Right hindlimb (tissue), 1 donor: ENCODE measurements around the gene SLC25A48.

Experiments
- DNase-seq: peaks from one replicate; pipeline ENCODE4 v3.0.0-alpha.2; 2018

Gene SLC25A48

DNA sequence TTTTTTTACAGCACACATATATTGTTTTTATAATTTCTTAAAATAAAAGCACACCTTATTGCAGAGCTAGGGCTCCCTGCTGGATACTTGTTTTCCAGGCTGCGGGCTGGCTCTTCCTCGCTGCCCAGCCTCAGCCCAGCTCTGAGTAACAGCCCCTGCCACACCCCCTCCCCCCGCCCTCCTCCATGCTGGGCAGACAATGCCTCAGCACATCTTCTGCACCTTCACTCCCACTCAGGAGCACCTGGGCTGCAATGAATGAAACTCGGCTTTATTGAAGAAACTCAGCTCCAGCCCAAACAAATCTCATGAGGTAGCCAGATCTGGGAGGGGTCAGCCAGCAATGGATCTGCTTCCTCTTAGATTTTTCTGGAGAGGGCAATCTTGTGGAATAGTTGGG is 51.7 kb downstream of the SLC25A48 start:
- no peak for DNase-seq

DNA sequence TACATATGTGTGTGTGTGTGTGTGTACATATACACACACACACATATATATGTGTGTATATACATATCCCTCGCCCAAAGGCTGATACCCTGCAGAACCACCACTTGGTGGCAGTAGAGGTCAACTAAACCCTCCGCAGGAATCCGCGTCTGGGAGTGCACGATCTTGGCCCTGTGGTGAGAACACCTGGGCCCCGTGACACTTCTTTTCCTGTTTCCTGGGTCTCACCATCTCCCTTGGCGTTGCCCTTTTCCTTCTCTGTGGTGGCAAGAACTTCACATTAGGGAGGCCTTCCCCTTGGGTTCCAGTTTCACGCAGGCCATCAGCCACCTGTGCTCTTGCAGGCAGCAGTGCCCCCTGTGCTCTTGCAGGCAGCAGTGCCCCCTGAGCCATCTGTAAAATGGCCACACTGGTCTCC is 53.0 kb downstream of the SLC25A48 start:
- peak; percentile 65 for DNase-seq

DNA sequence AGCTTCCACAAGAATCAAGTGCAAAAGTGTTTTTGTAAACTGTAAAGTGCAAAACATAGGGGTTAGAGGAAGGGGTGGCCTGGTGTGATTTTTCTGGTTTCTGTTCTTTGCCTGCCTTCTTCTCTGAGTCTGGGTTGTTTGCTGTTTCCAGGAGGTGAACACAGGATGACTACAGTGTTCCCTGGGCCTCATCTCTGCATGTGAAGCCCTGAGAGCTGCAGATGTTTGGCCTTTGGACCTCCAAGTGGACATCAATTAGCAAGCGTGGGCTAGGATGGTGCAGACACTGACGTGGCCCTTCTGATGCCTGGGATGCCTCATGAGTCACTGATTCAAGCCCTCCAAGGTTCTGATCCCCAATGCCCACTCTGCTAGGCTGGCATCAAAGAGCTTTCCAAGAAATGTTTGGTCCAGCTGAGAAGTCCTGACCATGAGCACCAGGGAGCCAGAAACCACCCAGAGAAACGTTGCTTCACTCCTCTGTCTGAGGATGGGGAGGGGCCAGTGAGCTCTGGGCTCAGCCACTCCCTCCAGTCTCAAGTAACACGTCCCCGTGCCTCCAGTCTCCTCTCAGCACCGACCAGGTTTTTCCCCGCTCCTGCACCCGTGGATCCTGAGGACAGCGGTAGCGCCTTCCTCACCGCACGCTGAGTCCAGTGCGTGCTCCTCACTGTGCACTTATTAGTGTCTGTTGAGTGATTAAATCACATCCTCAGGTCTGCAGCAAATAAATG is 53.6 kb downstream of the SLC25A48 start:
- DNase-seq, result no peak

DNA sequence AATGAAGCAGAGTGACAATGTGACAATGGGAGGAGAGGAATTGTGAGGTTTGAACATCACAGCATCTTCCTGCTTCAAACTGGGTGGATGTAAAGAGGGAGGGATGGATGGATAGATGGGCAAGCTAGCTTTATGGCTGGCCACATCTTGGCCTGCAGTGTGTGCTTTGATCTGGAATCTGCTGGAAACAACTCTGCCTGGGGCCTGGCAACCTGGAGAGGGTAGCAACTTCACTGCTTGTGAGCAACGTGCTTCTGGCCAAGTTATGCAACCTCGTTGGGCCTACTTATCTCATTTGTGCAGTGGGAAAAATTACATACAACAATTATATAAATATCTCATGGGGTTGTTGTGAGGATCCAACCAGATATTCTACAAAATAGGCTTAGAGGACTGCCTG is 55.8 kb downstream of the SLC25A48 start:
- DNase-seq, result no peak

DNA sequence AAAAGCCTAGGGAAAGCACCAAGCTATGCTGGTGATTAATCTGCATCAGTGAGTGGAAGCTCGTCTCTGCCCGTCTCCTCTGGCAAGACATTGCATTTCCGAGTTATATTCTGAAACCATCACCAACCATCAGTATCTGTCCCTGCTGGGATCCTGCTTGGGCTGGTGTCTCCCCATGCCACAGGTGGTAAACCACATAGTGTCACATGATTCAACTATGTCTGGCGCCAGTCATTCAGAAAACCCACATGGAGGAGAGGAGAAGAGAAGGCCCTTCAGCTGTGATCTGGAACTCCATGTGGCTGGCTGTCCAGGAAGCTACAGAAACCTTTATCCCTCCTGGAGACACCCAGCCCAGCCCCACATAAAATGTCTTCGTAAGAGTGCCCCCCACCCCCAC is 56.4 kb downstream of the SLC25A48 start:
- no peak for DNase-seq

DNA sequence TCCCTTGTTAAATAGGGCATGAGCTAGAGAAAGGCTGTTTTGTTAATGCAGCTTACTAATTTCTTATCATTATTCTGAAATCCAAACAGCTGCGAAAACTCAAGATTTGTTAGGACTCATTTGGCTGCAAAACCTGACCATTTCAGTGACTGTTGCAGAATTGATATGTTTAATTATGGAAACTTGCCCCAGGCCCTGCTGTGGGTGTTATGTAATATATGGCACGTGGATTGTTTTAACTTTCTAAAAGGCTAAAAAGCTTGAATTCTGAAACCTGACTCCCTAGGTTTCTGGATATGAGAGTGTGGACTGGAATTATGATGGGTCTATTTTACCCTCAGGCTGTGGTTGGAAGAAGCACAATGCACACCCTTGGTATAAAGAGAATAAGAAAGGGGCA is 56.8 kb downstream of the SLC25A48 start:
- DNase-seq, result no peak

DNA sequence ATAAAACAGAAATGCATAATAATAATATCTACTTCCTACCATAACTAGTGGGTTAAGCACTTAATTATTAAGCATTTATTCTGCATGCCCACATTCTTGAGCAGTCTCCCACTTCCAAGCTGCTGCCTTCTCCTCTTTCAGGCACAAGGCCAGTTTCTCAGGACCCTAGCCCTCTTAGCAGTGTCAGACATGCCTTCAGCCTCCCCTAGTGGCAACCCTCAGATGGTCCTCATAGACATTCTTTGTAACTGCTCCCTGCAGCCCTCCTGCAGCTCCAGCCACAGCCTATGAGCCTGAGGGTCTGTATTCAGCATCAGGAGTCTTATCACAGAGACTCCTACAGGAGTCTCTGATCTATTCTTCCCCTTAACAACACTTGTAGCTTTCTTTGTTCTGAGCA is 57.3 kb downstream of the SLC25A48 start:
- no peak for DNase-seq

DNA sequence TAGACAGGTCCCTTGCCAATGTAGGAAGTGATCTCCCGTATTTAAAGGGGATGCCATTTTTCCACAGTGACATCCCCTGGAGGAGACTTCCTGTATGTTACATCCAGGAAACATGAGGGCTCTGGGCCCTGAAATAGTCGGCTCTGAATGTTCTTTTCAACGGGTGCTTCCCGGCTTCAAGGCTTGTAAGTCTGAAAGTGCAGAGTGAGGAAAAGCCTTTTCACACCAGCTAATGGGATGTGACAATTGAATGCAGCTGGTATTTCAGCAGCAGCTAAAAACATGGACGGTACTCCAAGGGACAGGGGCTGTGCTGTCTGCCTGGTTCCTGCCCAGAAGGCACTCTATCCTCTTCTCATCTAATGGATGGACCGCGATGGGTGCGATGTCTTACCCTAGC is 59.8 kb downstream of the SLC25A48 start:
- DNase-seq, result no peak

DNA sequence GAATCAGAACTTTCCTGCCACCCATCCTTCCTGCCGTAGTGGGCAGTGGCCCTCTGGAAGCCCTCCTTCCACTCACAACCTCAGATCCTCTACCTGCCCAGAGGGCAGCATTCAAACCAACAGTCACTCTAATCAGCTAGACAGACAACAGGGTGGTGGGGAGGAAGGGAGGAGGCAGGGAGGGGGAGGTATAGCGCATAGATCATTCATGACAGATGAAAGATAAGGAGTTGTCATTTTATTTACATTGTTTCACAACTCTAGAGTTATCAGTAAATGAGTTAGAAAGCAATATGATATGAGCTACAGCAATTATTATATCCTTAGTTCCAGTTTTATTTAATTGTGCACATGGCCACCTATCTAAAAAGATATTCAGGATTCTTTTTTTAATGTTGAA is 60.3 kb downstream of the SLC25A48 start:
- DNase-seq, result no peak

DNA sequence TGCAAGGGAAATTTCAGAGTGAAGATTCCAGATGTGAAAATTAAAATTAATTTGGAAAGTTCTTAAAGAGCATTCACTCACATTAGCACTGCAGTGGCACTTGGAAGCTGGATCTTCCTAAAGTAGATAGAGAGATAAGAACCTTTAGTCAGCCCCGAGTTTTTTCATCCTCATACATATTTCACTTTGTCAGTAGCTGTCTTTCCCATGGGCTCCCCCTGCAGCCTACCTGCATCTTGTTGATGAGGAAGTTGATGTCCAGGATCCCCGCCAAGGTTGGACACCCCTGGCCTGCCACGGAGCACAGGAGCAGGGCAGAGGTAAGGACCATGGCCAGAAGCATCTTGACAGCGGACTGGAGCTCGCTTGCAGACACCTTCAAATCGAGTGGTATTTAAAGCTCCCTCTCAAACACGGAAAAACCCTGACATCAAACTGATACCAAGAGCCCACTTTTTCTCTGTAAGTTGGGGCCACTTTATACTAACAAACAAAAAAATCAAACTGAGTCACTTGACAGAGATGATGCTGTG is 61.1 kb downstream of the SLC25A48 start, which contains the start of gene IL9:
TSS of gene IL9 (minus strand) at position 368 of the 533 bp plus-strand sequence. CDS start at position 343, 25 bp downstream.
- DNase-seq, result no peak

DNA sequence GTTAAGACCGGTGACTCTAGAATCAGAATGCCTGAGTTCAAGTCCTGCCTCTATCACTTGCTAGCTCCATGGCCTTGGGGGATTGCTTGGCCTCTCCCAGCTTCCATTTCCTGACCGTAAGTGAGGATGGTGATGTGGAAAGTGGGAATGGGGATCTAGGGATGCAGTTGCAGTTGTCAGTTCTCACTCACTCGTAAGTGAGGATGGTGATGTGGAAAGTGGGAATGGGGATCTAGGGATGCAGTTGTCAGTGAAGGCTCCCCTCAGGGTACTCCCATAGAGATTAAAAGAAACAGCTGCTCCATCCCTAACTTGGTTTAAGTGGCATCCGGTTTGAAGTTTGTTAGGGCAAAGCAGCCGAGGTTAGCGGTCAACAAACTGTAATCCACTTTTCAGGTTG is 64.2 kb downstream of the SLC25A48 start:
- no peak for DNase-seq

DNA sequence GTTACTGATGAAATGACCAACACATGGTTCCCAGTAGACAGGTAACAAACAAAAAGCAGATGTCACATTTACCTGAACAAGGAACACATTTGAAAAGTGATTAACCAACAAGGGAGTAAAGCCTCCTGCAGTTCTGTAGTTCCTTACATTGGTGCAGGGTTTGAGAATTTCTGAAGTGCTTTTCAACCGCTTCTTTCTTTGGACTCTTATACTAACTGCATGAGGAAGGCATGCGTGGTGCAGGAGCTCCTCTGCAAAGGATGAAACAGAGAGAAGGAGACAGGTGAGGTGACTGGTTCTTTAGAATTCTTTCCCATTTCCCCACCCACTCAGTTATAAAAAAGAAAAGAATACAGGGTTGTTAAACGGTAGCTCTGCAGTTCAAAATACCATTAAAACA is 65.8 kb downstream of the SLC25A48 start:
- DNase-seq, result no peak

DNA sequence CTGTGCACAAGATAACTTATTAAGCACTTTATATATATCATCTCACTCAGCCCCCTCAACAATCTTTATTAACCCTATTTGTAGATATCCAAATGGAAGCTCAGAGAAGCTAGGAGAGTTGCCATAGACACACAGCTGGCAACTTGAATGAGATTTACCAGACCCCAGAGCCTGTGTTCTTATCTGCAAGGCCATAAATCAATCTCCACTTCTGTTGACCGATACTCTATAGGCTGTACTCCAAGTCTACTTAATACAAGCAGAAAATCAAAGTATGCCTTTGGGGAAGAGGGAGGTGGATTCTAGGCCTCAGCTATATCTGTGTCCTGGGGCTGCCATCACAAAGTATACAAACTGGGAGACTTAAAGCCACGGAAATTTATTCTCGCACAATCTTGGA is 67.2 kb downstream of the SLC25A48 start:
- no peak for DNase-seq

DNA sequence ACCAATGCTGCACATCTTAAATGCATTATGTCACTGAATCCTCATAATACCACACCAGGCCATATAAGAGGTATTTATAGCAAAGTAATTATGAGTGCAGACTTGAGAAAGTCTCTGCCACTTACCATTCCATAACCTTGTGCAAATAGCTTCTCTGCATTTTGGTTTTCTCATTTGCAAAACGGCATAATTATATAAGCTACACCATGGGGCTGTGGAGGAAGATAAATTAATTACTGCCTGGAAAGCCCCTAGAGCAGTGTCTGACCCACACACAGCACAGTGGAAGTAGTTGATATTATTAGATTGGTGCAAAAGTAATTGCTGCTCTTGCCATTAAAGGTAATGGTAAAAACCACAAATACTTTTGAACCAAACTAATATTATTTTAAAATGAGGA is 70.7 kb downstream of the SLC25A48 start:
- no peak for DNase-seq

DNA sequence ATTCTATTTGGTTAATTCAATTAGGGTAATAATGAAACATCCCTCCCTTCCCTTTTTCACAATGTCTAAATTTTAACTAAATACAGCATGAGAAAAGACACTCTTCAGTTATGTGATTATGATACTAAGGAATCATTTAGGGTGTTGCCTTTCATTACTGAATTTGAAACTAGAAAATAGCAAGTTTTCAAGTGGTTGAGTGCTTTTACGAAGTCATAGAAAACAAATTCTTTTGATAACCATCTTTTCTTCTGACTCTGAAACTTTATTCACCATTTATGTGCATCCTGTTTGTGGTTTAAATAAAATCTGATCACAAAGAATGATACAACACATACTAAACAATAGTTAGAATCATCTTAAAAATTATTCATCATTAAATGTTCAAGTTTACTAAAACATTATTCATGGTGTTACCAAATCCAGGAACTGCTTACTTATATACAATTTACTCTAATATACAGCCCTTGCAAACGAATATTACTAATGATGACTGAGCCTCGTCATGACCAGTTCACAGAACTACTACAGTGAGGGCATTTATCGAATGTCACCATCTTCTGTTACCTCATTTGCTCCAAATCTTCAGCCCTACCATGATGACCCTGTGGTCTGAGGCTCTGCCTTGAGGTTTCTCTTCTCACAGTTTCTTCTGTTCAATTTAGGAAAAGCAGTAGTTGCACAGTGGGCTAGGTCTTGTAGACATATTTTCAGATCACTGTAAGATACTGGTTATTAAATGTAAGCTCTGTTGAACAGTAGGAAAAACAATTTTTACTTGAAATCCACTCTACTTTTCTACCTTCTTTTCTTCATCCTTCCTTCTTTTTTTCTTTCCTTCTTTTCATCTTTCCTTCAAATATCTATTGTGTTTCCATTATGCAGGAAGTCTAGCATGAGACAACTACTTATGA is 79.5 kb downstream of the SLC25A48 start:
- DNase-seq, result no peak

DNA sequence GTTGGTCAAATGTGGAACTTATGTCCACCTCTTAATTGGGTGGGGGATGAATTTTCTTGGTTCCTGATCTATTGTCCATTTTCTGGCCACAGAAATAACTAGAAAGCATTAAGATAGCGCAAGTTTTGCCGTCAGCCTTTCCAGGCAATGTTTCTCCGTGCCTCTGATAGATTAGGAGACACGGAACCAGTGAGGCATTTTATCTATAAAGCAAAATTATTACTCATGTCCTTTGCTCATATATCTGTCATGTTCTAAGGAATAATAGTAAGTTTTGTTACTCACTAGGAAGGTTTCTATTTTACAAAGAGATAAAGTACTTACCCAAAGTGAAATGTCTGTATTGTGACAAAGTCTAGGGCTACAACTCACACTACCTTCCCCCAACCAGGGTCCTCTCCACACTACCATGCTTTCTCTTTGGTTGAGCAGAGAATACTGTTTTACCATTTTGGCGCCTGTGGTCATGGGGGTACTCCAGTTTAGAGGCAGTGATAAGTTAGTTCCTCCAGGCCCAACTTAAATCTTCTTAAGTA is 81.1 kb downstream of the SLC25A48 start:
- DNase-seq, result no peak

DNA sequence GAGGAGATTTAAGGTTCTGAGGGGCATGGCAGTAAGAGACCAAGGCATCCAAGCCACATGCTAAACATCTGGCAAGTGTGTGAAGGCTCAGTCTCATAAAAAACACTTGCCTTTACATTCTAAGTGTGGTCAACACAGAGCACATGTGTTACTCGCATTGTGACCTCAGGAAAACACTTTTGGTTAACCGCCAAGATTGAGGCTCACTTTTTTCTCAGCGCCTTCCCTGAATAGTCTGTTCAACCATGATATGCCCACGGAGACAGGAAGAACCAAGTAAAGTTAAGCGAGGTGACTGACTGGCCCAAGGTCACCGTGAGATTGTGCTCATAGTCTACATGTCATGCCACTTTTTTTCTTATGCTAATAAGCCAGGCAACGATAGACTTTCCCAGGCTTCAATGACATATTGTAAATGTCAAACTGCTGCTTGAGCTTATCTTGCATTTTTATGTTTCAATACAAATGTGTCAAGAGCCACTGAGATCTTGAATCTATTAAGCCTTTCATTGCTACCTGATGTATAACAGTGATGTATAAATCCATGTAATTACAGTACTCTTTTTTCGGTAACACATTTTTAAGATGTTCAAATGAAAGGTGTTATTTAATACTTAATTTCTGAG is 82.3 kb downstream of the SLC25A48 start:
- no peak for DNase-seq

DNA sequence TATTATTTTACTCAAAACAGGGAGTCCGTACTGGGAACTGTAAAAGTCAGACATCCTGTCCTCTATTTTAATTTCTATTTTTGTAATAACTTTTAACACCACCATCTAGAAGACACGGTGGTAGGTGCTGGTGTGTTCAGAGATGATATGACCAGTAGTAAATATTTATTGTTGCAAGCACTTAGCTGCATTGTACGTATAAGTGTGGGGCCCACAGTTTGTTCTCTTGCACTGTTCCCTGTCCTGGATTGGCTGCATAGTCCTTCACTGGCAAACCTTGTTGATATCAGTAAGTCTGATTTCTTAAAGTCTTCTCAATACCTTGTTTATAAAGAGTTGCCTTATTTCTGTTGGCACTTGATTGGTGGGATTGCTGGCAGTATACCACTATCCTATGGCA is 85.7 kb downstream of the SLC25A48 start:
- DNase-seq, result no peak

DNA sequence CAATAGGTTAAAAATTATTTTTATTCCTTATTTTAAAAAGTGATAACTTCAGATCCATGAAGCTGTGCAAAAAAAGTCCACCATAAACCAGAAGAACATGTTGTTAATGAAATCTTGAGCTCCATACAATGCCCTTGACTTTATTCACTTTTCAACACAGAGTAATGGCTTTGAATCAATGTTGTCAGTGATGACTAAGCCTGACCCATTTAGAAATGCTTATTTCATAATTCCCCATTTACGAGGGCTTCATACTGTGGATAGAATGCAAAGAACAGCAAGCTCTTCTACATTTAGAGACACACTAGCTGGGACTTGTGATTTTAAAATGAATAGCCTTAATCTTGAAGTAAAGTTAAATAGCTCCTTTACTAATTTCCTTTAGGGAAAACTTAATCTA is 86.9 kb downstream of the SLC25A48 start:
- DNase-seq, result no peak

DNA sequence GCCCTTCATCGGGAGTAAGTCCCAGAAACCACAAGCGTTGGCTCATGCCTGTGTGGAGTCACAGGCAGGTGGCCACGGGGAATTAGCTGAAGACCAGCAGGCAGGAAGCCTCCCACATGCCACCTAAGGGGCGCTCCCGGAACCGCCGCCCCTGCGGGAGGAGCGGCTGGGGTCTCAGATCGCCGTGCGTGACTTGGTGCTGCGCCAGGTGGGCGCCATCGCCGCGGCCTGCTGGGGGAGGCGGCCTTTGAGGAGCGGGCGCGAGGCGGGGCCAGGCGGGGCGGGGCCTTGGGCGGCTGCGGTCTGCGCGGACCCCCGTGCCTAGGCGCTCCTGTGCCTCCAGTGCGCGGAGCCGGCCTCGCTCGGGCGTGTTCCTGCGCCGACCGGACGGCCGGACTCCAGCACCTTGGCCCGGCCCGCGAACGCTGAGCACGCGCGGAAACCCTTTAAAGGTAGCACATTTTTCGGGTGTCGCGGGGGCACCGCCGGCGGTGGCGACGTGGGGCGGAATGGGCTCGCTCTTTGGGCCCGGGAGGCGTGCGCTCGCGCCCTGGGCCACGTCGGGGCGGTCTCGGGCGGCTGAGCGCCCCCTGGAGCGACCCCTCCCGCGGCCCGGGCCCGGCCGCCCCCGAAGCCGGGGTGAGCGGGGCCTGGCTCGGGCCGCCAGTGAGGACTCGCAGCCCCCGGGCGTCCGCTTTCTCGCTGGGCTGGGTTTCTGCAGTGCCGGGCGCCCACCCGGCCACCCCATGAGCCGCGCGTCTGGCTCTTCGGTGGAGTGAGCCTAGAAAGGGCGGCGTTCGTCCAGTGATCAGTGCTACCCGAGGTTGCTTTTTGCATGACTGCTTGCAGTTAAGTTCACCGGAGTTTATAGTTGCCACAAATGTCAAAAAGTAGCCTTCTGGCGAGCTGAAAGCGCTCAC is 95.8 kb downstream of the SLC25A48 start:
- DNase-seq, result peak; percentile 32

DNA sequence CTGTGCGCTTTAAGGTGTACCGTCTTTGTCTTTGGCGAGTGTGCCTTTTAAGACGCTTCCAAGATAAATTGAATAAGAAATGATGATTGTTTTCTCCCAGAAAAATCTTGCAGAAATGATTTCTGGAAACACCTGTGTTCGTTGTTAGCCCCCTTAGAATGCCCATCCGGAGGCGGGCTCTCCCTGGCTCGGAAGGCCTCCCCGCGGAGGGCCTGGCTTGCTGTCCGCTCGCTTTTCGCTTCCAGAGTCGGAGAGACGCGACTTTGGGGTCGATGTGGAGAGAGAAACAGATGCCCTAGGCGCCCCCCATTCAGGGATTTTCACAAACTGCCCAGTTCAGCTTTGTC is 96.5 kb downstream of the SLC25A48 start:
- DNase-seq, result no peak

DNA sequence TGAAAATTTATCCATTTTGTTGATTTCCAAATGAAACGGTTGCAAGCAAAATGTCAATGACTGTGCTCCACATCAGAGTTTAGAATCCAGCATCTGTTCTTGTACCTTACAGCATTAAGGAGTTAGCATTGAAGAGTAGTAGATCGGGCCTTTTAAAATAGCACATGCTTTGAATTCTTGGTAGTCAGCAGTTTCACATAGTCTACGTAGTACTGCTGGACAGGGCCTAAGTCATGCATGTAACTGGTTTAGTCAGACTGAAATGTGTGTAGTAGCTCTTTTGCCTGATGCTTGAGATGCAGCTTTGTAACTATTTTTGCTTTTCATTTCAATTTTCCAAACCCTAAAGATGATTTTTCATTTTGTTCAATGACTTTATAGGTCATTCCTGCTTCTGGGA is 100.5 kb downstream of the SLC25A48 start:
- no peak for DNase-seq
